DOHH2 (cell line): ENCODE data around the gene VPS37B.

Experiments used
- CTCF ChIP-seq: fragments of 200-600 bp; sonication (generic); IDR thresholded peaks from one replicate; pipeline ENCODE4 v1.5.1; 2014; ENCODE audit warnings: antibody characterized with exemption, mild to moderate bottlenecking, low read depth, low read length; ENCODE audit not compliant: poor library complexity, severe bottlenecking
- EZH2phosphoT487 ChIP-seq: fragments of 200-600 bp; sonication (generic); IDR thresholded peaks from 2 replicates; pipeline ENCODE4 v1.6.1; 2017; ENCODE audit warnings: borderline replicate concordance, mild to moderate bottlenecking, antibody characterized with exemption, low read length, moderate library complexity, mixed read lengths

GRCh38 chr12:122884091-122884826 is 11.7 kb downstream of the VPS37B start:
- no peak for TF ChIP-seq CTCF
- no peak for TF ChIP-seq EZH2phosphoT487
